ENCODE results near the gene GRAMD4.
A peak's percentile ranks its signal among the peaks of the same experiment; 100 is the strongest.

GRAMD4 gene

DNA sequence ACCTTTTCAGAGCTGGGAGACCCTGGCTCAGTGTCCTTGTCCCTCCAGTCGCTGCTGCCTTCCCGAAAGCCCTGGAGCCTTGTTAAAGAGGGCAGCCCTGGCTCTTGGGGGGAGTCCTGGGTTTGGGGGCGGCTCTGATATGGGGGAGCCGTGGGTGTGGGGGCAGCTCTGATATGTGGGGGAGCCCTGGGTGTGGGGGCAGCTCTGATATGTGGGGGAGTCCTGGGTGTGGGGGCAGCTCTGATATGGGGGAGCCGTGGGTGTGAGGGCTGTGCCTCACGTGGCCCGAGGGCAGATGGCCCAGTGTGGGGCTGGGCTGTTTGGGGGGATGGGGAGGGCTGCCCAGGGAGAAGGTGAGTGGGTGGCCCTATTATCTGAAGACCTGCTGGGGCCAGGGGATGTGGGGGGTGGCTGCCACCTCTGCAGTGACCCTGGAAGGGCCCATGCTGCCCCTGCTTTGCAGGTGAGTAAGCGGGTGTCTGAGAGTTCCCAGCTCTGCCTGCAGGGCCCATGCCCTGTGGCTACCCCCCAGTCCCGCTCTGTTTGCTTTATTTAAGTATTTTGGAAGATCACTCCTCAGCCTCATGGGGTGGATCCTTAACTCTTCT lies 30.9 kb upstream of the GRAMD4 start:
- Mint-ChIP-seq H3K4me3 (no peak overlapping the region), H3K4me1 (peaks cover 85% of the 10 kb centered on the region), H3K27me3 (no peaks in the 10 kb centered on the region), H3K27ac (peak overlapping the region; percentile 96), H3K9me3 (no peaks in the 10 kb centered on the region), H3K36me3 (no peaks in the 10 kb centered on the region)
- no peak for ATAC-seq

DNA sequence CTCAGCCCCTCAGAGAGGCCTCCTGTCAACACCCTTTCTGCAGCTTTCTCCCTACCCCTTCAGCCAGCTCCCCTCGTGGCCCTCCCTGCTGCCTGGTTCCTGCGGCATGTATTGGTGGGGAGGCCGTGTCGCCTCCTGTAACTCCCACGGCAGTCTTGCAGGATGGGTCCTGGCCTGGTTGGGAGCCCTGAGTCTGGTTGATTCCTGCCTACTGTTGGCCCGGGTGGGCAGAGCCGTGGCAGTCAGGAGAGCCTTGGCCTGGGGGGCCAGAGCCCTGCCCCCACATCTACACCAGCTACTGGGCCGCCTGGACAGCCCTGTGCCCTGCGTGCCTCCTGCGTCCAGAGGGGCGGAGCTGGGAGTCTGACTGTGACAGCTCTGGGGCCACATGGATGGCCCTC lies 30.3 kb upstream of the GRAMD4 start:
- H3K27me3 Mint-ChIP-seq = no peaks in the 10 kb centered on the region
- H3K4me3 Mint-ChIP-seq = no peak overlapping the region
- no peaks in the 10 kb centered on the region for H3K36me3 Mint-ChIP-seq
- ATAC-seq = no peak
- peak overlapping the region; percentile 96 for H3K27ac Mint-ChIP-seq
- H3K9me3 Mint-ChIP-seq = no peaks in the 10 kb centered on the region
- H3K4me1 Mint-ChIP-seq = peaks cover 89% of the 10 kb centered on the region

DNA sequence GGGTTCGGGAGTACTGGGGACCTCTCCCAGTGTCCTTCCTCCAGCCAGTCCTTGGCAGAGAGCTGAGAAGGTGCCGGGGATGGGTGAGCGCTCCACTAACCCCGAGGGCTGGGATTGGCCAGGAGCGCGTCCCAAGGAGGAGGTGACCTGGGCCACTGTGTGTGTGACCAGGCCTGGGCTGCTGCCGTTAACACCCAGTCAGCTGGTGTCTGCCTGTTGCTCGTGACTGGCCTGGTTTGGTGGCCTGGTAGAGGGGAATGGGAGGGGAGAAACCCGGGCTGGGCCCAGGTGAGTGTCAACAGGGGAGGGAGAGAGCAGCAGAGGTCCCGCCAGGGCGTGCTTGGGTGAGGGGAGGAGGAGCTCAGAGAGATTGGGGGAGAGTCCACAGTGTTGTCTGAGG lies 29.9 kb upstream of the GRAMD4 start:
- no peaks in the 10 kb centered on the region for H3K9me3 Mint-ChIP-seq
- peak overlapping the region; percentile 96 for H3K27ac Mint-ChIP-seq
- no peaks in the 10 kb centered on the region for H3K27me3 Mint-ChIP-seq
- no peaks in the 10 kb centered on the region for H3K36me3 Mint-ChIP-seq
- peaks cover 92% of the 10 kb centered on the region for H3K4me1 Mint-ChIP-seq
- no peak overlapping the region for H3K4me3 Mint-ChIP-seq
- ATAC-seq = no peak

DNA sequence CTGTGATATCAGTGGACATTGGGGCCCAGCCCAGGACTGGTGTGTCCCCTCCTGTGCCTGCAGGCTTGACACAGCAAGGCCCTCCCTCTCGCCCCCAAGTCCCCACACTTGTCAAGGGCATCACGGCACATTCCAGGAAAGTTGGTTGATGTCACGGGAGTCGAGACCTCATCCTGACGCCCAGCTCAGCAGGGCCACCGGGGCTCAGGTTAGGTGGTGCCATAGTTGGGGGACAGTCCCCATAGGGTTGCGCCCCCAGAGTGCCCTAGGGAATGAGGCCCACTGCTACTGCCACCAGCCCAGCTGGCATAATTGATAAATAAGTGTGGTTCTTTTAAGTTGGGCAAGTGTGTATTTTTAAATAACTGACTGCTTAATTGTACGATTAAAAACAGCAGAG lies 28.3 kb upstream of the GRAMD4 start:
- H3K9me3 Mint-ChIP-seq = no peaks in the 10 kb centered on the region
- H3K4me1 Mint-ChIP-seq = peaks cover 83% of the 10 kb centered on the region
- H3K4me3 Mint-ChIP-seq = peak overlapping the region; percentile 72
- ATAC-seq = no peak
- no peaks in the 10 kb centered on the region for H3K27me3 Mint-ChIP-seq
- peak overlapping the region; percentile 96 for H3K27ac Mint-ChIP-seq
- H3K36me3 Mint-ChIP-seq = no peaks in the 10 kb centered on the region

DNA sequence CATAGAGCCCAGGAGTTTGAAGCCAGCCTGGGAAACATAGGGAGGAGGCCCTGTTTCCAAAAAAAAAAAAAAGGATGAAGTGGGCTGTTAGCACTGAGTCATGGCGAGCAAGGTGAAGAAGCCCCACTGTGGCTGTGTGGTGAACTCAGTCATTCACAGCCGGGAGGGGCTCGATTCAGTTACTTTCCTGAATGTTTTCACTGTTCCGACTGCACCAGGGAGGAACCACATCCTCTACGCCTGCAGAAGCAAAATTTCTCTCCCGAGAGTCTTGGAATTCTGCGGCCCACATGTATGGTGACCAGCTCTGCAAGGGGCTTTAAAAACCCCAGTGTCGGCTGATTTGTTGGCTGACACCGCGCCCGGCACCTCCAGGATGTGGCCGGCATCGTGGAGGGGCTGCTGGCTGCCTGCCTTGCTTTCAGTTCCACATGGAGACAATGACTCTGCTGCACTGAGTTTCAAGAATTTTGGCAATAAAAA lies 27.8 kb upstream of the GRAMD4 start:
- H3K9me3 Mint-ChIP-seq = no peaks in the 10 kb centered on the region
- no peaks in the 10 kb centered on the region for H3K27me3 Mint-ChIP-seq
- peak overlapping the region; percentile 96 for H3K27ac Mint-ChIP-seq
- peaks cover 81% of the 10 kb centered on the region for H3K4me1 Mint-ChIP-seq
- no peaks in the 10 kb centered on the region for H3K36me3 Mint-ChIP-seq
- peak; percentile 70 for ATAC-seq
- peak overlapping the region; percentile 72 for H3K4me3 Mint-ChIP-seq

DNA sequence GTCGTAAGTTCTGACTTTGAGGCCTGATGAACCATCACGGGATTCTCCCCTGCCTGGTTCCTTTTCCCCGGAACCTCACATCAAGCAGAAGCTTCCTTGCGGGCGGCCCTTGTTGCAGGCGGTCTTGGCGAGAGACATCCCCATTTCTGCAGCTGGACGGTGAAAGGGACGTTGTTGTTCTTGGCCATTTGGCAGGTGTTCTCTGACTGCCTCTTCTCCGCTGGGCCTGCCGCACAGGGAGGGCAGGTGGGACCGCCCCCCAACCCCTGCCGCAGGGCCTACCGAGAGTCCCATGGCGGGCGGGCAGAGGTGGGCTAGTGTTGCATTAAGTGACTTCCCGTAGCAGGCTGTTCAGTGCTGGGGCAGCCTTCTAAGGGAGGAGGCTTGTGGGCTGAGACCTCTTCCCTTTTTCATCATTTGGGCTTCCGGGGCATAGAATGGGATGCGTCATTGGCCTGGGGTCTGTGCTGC lies 26.9 kb upstream of the GRAMD4 start:
- no peaks in the 10 kb centered on the region for H3K36me3 Mint-ChIP-seq
- peak; percentile 85 for ATAC-seq
- peak overlapping the region; percentile 96 for H3K27ac Mint-ChIP-seq
- H3K4me1 Mint-ChIP-seq = peaks cover 77% of the 10 kb centered on the region
- H3K4me3 Mint-ChIP-seq = peak overlapping the region; percentile 72
- H3K27me3 Mint-ChIP-seq = no peaks in the 10 kb centered on the region
- H3K9me3 Mint-ChIP-seq = no peaks in the 10 kb centered on the region

DNA sequence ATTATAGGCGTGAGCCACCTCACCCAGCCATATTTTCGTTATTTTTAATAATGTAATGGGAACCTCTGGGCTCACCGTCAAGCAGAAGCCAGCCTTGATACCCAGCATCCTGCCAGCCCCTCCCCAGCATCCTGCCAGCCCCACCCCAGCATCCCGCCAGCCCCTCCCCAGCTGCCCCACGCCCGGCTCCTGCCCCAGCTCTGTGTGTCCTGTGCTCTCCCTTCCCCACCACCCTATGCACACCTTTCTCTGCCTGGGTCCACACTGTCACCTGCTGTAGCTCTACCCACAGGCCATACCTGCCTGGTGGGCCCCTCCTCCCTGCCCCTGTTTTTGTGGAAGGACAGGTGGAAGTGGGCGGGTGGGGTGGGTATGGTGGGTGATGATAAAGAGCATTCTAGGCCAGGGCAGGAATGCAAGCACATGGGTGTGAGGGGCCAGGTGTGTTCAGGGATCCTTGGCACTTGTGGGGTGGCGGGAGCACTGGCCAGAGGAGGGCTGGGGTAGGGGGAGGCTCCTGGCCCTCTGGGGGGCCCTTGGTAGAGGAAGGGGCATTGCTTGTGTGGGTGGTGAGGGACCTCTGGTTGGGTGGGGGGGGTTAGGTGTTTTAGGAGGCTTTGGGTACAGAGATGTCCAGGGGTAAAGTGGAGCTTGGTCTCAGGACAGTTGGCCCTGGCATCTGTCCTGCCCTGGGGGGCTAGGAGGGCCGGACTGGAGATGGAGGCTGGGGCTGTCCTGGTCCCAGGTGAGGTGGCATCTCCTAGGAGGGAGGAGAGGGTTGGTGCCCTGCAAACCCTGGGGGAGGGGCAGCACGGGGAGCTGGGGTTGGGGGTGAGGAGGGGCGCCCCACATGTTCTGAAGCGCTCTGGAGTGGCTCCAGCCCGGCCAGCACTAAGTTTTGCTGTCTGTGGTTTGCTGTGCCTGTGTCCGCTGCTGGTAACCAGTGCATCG lies 25.9 kb upstream of the GRAMD4 start:
- ATAC-seq = no peak
- peak overlapping the region; percentile 96 for H3K27ac Mint-ChIP-seq
- no peaks in the 10 kb centered on the region for H3K36me3 Mint-ChIP-seq
- H3K9me3 Mint-ChIP-seq = no peaks in the 10 kb centered on the region
- no peaks in the 10 kb centered on the region for H3K27me3 Mint-ChIP-seq
- no peak overlapping the region for H3K4me3 Mint-ChIP-seq
- peaks cover 75% of the 10 kb centered on the region for H3K4me1 Mint-ChIP-seq

DNA sequence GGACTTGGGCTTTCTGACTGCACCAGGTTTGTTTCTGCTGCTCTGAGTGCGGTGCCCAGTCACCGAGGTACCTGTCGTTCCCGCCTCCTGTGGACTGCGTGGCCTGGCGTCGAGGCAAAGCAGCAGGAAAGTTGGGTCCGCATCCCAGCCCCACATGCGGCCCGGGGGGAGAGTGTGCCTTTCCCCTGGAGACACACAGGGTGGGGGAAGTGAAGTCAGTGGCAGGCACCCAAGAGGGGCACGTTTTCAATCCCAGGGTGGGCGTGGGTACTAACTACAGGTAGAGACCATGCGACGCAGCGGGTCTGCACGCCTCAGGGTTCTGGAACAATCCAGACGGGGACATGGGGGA lies 25.3 kb upstream of the GRAMD4 start:
- no peak overlapping the region for H3K4me3 Mint-ChIP-seq
- H3K36me3 Mint-ChIP-seq = no peaks in the 10 kb centered on the region
- no peaks in the 10 kb centered on the region for H3K9me3 Mint-ChIP-seq
- no peaks in the 10 kb centered on the region for H3K27me3 Mint-ChIP-seq
- no peak for ATAC-seq
- H3K4me1 Mint-ChIP-seq = peaks cover 73% of the 10 kb centered on the region
- peak overlapping the region; percentile 32 for H3K27ac Mint-ChIP-seq

DNA sequence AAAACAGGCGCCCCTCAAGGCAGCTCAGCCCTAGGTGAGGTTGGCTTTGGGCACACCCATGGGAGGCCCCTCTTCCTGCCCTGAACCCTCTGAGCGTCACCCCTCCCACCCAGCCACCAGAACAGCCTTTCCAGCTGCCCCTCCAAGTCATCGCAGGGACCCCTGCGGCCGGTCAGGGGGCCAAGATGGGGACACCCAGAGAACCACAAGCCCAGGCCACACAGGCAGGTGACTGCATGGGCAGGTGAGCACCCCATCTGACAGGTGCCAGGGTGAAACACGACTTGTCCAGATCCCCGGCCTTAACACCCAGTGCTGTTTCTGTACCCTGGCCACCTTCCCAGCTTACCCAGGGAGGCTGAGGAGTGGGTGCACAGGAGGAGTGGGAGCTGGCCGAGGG lies 24.6 kb upstream of the GRAMD4 start:
- H3K9me3 Mint-ChIP-seq = no peaks in the 10 kb centered on the region
- H3K36me3 Mint-ChIP-seq = no peaks in the 10 kb centered on the region
- no peak overlapping the region for H3K4me3 Mint-ChIP-seq
- peaks cover 72% of the 10 kb centered on the region for H3K4me1 Mint-ChIP-seq
- no peak for ATAC-seq
- peak overlapping the region; percentile 22 for H3K27ac Mint-ChIP-seq
- no peaks in the 10 kb centered on the region for H3K27me3 Mint-ChIP-seq

DNA sequence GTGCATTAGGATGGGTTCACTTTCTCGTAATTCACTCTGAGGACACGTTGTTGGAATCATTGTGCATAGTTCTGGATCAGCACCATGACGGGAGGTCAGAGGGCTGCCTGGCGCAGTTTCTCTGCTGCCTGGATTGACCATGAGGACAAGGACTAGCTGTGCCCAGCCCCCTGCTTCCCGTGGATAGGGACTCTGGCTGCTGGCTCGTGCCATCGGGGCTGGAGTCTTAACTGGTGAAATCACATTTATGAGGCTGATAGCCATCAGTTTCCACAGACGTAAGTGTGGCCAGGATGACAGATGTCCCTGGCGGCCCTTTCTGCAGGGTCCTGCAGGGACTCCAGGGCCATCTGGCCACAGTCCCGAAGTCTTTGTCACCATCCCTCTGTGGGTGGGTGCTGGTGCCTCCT lies 24.1 kb upstream of the GRAMD4 start:
- no peaks in the 10 kb centered on the region for H3K27me3 Mint-ChIP-seq
- no peaks in the 10 kb centered on the region for H3K36me3 Mint-ChIP-seq
- no peaks in the 10 kb centered on the region for H3K9me3 Mint-ChIP-seq
- no peak overlapping the region for H3K4me3 Mint-ChIP-seq
- H3K4me1 Mint-ChIP-seq = peaks cover 67% of the 10 kb centered on the region
- no peak for ATAC-seq
- H3K27ac Mint-ChIP-seq = peak overlapping the region; percentile 22

DNA sequence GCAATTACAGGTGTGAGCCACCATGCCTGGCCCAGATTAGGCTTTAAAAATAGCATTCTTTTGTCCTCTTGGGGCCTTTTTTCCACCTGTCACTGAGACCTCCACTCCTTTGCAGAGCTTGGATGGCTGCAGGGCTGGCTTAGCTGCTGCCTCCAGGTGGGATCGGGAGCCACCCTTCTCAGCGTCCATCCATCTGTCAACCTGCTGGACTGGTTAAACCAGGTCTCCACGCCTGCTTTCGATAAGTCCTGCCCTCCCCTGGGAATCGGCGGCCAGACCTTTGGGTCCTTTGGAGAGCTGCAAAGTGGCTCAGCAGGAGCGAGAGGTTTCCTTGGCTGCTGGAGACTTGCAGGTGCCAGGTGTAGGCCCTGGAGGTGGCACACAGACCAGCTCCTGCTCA lies 23.4 kb upstream of the GRAMD4 start:
- Mint-ChIP-seq H3K36me3 (no peaks in the 10 kb centered on the region), H3K27me3 (no peaks in the 10 kb centered on the region), H3K4me3 (no peak overlapping the region), H3K27ac (no peak overlapping the region), H3K9me3 (no peaks in the 10 kb centered on the region), H3K4me1 (peaks cover 61% of the 10 kb centered on the region)
- no peak for ATAC-seq

DNA sequence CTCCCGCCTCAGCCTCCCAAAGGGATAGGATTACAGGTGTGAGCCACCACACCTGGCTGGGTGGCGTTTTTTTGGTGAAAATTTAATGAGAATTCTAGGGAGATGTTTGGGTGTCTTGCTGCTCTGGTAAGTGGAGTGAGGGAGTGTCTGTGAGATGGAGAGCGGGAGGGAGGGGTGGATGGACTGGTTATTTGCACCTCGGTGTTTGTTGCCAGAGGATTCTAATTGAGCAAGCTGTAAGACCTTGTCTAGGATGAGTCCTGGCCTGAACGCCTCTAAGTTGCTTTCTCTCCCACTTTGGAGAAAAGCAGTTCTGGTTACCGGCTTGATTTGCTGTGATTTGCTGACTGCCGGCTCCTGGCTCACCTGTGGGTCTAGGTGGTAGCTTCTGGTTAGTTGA lies 22.0 kb upstream of the GRAMD4 start:
- ATAC-seq = no peak
- no peaks in the 10 kb centered on the region for H3K27me3 Mint-ChIP-seq
- H3K4me1 Mint-ChIP-seq = peaks cover 47% of the 10 kb centered on the region
- no peak overlapping the region for H3K4me3 Mint-ChIP-seq
- no peaks in the 10 kb centered on the region for H3K36me3 Mint-ChIP-seq
- H3K27ac Mint-ChIP-seq = no peak overlapping the region
- no peaks in the 10 kb centered on the region for H3K9me3 Mint-ChIP-seq

DNA sequence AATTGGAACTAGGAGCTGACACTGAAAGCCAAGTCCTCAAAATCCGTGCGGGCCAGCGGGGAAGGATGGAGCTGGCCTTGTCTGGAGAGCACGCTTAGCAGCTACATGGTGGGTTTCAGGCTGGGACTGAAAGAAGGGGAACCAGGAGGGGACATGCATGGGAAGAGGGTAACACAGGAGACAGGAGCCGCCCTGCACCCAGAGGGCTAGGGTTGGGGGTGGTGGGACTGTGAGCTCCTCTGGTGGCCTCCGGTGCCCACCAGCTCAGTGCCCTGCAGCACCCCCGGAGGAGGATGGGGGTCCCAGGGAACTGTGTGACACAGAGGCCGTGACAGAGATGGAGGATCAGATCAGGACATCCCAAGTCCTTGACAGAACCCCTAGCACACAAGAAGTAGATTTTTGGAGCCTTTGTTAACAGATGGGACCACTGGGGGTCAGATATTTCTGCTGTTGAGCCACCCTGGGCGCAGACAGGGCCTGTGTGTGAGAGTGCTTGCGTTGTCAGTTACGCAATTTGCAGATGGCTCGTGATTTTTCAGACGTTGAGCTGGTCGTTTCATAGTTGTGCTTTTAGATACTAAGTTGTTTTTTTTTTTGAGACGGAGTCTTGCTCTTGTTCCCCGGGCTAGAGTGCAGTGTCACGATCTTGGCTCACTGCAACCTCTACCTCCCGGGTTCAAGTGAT lies 21.3 kb upstream of the GRAMD4 start:
- Mint-ChIP-seq H3K9me3 (no peaks in the 10 kb centered on the region), H3K4me3 (no peak overlapping the region), H3K27ac (no peak overlapping the region), H3K4me1 (peaks cover 48% of the 10 kb centered on the region), H3K36me3 (peaks cover 2% of the 10 kb centered on the region), H3K27me3 (no peaks in the 10 kb centered on the region)
- ATAC-seq = no peak

DNA sequence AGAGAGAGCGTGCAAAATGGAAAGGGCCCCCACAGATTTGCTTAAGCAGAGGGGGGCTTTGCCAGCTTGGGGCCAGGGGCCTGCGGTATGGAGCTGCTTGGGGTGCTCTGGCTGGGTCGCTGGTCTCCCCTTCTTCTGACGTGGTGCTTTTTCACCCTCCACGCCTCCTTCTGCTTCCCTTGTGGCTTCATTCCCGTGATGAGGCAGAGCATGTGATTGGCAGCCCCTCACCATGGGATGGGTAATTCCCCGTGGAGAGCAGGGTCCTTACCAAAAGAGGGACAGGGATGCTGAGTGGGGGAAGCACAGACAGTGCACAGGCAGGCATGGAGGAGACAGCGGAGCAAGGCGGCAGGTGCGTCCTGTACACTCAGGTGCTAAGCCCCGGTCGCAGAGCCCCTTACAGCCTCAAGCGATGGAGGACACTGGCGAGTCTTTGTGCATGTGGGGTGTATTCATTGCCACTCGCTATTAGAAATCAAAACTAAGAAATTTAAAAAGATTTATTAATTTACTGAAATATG lies 19.9 kb upstream of the GRAMD4 start:
- H3K9me3 Mint-ChIP-seq = no peaks in the 10 kb centered on the region
- H3K27me3 Mint-ChIP-seq = no peaks in the 10 kb centered on the region
- ATAC-seq = no peak
- peaks cover 6% of the 10 kb centered on the region for H3K36me3 Mint-ChIP-seq
- H3K27ac Mint-ChIP-seq = no peak overlapping the region
- H3K4me3 Mint-ChIP-seq = no peak overlapping the region
- peaks cover 45% of the 10 kb centered on the region for H3K4me1 Mint-ChIP-seq

DNA sequence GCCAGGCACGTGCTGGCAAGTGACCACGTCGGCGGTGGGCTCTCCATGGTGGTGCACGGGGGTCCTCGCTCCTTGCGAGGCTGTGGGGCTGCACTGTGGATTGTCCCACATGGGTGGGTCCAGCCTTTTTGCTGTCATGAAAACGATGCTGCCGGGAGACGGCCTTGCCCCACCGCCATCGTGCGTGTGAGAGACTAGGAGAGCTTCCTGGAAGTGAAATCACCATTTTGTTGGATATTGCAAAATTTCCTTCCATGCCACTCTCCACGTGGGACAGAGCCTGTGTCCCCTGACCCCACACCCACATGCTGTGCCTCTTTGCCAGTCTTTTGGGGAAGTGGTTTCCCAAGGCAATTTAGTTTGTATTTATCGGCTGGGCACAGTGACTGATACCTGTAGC lies 18.2 kb upstream of the GRAMD4 start:
- H3K4me1 Mint-ChIP-seq = peaks cover 37% of the 10 kb centered on the region
- no peaks in the 10 kb centered on the region for H3K27me3 Mint-ChIP-seq
- peaks cover 6% of the 10 kb centered on the region for H3K36me3 Mint-ChIP-seq
- H3K4me3 Mint-ChIP-seq = no peak overlapping the region
- H3K9me3 Mint-ChIP-seq = no peaks in the 10 kb centered on the region
- ATAC-seq = no peak
- H3K27ac Mint-ChIP-seq = no peak overlapping the region
